AG04450 (cell line): ENCODE data around the gene JPH4. TPM values are rescaled to one million over a fixed set of nuclear protein-coding genes. Genes with fewer than 3 reads are reported as not detected.

Experiments
- CTCF ChIA-PET: fragments of 300-600, 350-600 bp; formaldehyde crosslinking; extraction: SDS; loops from one replicate; lab custom pipeline; 2022; ENCODE audit warnings: antibody characterized with exemption, inconsistent platforms; lab: Charles Lee
- POLR2A ChIA-PET: fragments of 350-600 bp; formaldehyde crosslinking; extraction: SDS; loops from one replicate; lab custom pipeline; 2021; ENCODE audit warnings: antibody characterized with exemption, inconsistent platforms; lab: Yijun Ruan, JAX
- DNase-seq: peaks from one replicate; pipeline ENCODE4 v3.0.0-alpha.2; 2011; ENCODE audit warnings: low read depth, low spot score
- H3K27ac ChIP-seq: one replicate; pipeline ENCODE4 v1.5.1; 2012; ENCODE audit warnings: low read depth, low read length, control low read depth
- H3K27me3 ChIP-seq: one replicate; pipeline ENCODE4 v1.6.0; 2012; ENCODE audit warnings: low read length; ENCODE audit not compliant: control insufficient read depth, insufficient read depth
- H3K4me3 ChIP-seq: 2 replicates; pipeline ENCODE4 v1.5.1; 2011; ENCODE audit warnings: mild to moderate bottlenecking, low read depth, low read length, control low read depth
- H3K9me3 ChIP-seq: 2 replicates; pipeline ENCODE4 v1.5.1; 2012; ENCODE audit warnings: low read length; ENCODE audit not compliant: control insufficient read depth, insufficient read depth
- polyA plus RNA-seq: library from polyadenylated mRNA; depleted of rRNA; stranded (reverse); fragments of >200 nt; gene quantifications from 2 replicates; pipeline ENCODE4 v1.2.3, GENCODE V29; 2011
- TF ChIP-seq, protein P1 (sequence below): IDR thresholded peaks from 2 replicates; pipeline ENCODE4 v1.5.1; 2011; ENCODE audit warnings: low read depth, low read length, control low read depth, inconsistent platforms

Gene JPH4
- polyA plus RNA-seq, 1 experiment: not detected

DNA sequence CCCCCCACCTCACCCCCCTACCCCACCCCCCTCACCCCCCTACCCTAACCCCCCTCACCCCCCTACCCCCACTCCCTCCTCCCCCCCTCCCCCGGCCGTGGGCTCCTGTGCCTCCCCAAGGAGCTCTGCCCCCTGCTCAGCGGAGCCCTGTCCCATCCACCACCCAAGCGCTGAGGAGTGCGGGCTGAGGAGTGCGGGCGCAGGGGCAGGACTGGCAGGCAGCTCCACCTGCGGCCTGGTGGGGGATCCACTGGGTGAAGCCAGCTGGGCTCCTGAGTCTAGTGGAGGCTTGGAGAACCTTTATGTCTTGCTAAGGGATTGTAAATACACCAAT lies 2.3 kb upstream of the JPH4 start:
- POLR2A ChIA-PET: no interaction called here
- H3K27ac ChIP-seq: no peak overlapping the region
- CTCF ChIA-PET: no interaction called here
- H3K27me3 ChIP-seq: peaks cover 41% of the 10 kb centered on the region
- TF ChIP-seq, protein P1, sequence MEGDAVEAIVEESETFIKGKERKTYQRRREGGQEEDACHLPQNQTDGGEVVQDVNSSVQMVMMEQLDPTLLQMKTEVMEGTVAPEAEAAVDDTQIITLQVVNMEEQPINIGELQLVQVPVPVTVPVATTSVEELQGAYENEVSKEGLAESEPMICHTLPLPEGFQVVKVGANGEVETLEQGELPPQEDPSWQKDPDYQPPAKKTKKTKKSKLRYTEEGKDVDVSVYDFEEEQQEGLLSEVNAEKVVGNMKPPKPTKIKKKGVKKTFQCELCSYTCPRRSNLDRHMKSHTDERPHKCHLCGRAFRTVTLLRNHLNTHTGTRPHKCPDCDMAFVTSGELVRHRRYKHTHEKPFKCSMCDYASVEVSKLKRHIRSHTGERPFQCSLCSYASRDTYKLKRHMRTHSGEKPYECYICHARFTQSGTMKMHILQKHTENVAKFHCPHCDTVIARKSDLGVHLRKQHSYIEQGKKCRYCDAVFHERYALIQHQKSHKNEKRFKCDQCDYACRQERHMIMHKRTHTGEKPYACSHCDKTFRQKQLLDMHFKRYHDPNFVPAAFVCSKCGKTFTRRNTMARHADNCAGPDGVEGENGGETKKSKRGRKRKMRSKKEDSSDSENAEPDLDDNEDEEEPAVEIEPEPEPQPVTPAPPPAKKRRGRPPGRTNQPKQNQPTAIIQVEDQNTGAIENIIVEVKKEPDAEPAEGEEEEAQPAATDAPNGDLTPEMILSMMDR: no peak
- H3K4me3 ChIP-seq: no peak overlapping the region
- no peak for DNase-seq
- H3K9me3 ChIP-seq: no peaks in the 10 kb centered on the region; the same call in 1 of the 2 replicates

DNA sequence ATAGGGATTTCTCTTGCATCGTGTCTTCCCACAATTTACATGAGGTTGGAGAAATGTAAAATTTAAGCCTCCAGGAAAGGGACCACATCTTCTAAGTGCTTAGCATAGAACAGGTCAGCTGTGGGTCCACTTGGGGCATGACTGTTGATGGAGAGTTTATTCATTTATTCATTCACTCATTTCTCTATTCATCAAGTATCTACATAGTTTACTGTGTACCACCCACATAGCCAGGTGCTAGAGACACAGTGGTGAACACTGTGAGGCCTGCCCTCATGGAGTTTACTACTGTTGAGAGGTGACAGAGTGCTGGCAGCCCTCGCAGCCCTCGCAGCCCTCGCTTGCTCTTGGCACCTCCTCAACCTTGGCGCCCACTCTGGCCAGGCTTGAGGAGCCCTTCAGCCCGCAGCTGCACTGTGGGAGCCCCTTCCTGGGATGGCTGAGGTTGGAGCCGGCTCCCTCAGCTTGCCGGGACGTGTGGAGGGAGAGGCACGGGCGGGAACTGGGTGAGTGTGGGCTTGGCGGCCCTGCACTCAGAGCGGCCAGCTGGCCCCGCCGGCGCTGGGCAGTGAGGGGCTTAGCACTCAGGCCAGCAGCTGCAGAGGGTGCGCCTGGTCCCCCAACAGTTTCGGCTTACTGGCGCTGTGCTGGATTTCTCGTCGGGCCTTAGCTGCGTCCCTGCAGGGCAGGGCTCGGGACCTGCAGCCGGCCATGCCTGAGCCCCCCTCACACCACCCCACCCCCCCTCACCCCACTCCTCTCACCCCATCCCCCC lies 1.7 kb upstream of the JPH4 start:
- POLR2A ChIA-PET: no interaction called here
- no peak for DNase-seq
- Histone ChIP-seq H3K9me3 (no peaks in the 10 kb centered on the region; the same call in 1 of the 2 replicates), H3K27ac (no peak overlapping the region), H3K27me3 (peaks cover 44% of the 10 kb centered on the region), H3K4me3 (no peak overlapping the region)
- CTCF ChIA-PET: interaction anchor here (1.0 kb wide), 1 partner anchor 8 kb away, joined by 6 read pairs; no protein-coding TSS in a partner anchor
- TF ChIP-seq, protein P1: no peak

DNA sequence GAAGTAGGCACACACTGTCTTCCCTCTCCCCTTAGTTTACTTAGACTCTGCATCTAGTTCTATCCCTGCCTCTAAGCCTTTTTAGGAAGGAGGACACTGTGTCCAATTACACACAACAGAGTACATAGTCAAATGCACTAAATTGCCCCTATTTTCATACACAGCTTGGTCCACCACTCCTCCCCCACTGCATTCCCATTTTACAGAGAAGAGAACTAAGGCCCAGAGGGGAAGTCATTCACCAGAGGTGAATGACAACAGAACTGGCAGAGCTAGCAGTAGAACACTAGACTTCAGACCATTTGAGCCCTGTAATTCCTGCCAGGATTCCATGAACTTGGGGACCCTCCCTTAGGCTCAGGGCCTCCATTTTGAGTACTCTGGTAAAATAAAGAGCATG lies 1.1 kb upstream of the JPH4 start:
- ChIA-PET CTCF (interaction anchor here (1.0 kb wide), 1 partner anchor 9 kb away, joined by 6 read pairs; no protein-coding TSS in a partner anchor), POLR2A (no interaction called here)
- H3K9me3 ChIP-seq: no peaks in the 10 kb centered on the region; the same call in 1 of the 2 replicates
- H3K27me3 ChIP-seq: peaks cover 50% of the 10 kb centered on the region
- no peak for DNase-seq
- TF ChIP-seq, protein P1: no peak
- H3K27ac ChIP-seq: no peak overlapping the region
- H3K4me3 ChIP-seq: no peak overlapping the region

DNA sequence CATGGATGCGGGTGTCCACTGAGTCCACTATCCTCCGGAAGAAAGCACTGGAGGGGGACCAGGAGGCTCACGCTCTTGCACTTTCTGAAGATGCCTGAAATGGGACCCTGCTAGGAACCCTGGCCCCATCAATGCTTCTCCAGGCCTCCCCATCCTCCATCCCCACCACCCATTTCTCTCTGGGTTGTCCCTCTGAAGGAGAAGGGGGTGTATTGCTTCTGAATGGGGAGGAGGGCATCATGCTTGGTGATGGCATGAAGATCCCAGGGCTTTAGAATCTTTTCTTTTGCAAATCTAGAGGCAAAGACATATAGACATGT lies 681 bp upstream of the JPH4 start:
- Histone ChIP-seq H3K27ac (no peak overlapping the region), H3K4me3 (no peak overlapping the region), H3K27me3 (peaks cover 54% of the 10 kb centered on the region), H3K9me3 (no peaks in the 10 kb centered on the region; the same call in 1 of the 2 replicates)
- POLR2A ChIA-PET: no interaction called here
- TF ChIP-seq, protein P1: no peak
- DNase-seq: no peak
- CTCF ChIA-PET: no interaction called here

DNA sequence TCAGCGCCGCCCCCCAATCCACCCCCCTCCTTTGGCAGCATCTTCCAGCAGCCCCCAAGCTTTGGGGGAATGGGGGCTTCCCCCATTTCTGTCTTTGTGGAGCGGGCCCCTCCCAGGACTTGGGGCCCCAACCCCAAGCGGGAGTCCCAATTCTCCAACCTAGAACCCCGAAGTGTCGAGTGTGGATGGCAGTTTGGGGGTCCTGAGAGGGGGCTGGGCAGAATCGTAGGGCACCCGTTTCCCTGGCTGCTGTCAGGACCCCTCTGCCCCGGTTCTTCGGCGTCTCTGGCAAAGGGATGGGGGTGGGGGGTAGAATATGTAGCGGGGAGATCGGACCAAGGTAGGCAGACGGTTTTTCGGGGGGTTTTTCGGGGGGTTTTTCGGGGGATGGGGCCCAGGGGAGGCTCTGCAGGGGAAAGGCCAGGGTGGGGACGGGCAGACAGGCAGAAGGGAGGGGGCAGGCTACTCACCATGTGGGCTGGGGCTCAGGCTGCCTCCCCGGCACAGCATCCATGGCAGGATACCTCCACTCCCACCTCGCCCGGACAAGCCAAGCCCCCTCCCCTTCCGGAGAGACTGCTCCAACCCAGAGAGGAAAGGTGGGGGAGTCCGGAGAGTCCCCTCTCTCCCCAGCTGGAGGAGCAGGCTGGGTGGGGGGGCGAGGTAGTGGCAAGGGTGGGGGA lies 739 bp downstream of the JPH4 start:
- Histone ChIP-seq H3K4me3 (no peak overlapping the region), H3K9me3 (no peaks in the 10 kb centered on the region; the same call in 1 of the 2 replicates), H3K27me3 (peaks cover 62% of the 10 kb centered on the region), H3K27ac (no peak overlapping the region)
- no peak for DNase-seq
- CTCF ChIA-PET: no interaction called here
- TF ChIP-seq, protein P1: no peak
- POLR2A ChIA-PET: no interaction called here
